GM15510 (cell line): ENCODE results near the gene MALRD1.

ENCODE experiments used
- POLR2A ChIP-seq: IDR thresholded peaks from 3 replicates; pipeline ENCODE4 v1.6.1; 2011; ENCODE audit warnings: borderline replicate concordance; ENCODE audit not compliant: insufficient read length; ENCODE audit errors: extremely low read depth

MALRD1 gene

DNA sequence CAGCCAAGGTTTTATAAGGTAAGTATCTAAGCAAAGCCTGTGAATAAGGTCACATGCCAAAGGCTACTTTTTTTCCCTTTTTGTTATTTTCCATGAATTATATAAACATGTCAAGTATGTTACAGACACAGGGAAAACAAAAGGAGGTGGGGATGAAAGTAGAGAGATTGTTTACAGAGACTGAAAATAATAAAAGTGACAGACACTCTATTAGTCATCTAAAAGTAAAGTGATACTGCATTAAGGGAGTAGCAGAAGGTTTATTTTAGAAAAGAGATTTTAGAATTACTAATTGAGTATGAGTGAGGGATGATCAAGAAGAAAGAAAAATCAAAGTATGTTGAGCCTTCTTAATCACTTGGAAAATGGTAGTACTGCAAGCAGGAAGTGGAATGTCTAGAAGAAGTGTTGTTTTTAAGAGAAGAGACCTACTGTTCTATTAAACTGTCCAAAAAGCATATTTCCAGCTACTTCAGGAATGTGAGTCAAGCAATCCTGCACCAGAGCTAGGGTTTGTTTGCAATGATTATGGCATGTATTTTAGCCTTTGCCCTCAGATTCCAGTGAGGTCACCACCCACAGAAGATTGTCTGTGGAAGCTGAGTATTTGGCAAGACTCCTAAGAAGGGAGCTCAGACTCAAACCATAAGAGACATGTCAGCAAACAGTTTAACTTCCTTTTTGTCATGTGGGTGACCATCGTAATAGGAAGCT, 589.7 kb downstream of the MALRD1 start:
- no peak for TF ChIP-seq POLR2A

DNA sequence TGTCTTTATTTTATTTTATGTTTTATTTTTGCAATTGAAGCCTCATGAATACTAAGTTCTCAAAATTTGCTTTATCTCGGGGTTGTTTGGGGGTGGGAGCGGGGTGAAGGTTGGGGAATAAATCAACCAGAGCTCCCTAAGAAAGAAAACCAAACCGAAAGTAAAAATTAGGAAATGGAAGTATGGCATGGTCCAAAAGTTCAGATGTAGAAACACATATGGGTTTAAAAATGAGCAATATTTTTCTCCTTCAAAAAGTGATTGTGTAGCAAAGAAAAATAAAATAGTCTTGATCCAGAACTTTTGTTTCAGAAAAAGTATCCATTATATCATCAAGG, 590.3 kb downstream of the MALRD1 start:
- no peak for TF ChIP-seq POLR2A

DNA sequence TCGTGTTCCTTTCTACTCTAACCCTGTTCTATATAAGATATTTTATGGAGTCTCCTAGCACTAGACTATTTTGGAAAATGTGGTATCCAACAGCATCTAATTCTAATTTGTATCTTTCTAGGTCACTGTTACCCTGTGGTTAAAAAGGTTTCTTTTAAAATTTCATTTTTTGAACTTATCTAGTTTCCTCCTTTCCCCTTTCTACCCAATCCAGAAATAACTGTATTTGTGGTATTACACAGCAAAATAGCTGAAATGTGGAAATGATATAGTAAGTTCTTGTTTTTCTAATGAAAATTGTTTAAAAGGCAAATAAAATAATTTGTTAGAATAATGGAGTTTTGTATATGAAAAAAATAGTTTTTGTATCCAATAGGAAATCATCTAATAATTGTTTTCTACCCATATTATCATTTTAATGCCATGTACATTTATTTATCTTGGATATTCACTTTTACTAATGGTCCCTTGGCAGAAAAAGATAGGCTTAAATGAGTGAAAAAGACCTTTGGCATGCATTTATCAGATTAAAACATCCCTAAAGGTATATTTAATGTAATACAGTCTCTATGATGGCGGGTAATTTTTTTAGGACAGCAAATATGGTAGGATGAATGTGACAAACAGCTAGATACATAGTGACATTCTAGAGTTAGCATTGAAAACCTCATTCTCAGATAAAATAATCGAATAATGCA, 592.1 kb downstream of the MALRD1 start:
- no peak for TF ChIP-seq POLR2A

DNA sequence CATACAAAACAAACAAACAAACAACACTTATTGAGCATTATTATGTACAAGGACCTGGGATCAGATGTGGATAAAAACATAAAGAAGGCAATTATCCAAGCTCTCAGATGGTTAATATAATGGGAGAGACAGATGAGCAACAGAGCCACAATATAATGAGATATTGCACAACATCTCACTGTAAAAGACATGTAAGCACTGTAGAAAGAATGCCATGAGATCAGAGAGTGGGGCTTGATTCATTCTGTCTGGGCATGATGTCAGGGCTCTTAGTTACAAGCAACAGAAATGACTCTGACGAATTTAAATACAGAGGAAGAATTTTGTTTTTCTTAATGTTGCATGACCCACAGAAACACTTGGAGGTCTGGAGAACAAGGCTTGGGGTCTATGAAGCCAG, 602.9 kb downstream of the MALRD1 start:
- no peak for TF ChIP-seq POLR2A

DNA sequence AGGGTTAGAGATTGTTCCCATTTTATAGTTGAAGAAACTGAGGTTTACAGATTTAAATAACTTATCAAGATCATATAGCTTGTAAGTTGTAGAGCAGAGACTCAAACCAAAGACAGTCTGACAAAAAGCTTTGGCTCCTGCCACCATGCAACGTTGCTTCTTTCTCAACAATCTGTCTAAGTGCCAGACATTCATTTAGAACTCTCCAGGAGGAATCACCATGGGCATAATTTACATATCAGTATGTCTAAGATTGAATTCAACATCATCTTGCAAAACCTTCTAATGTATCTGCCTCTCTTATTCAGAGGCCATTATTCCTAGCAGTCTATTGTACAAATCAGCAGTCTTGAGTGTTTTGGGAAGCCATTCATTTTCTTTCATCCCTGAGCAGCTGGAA, 604.1 kb downstream of the MALRD1 start:
- TF ChIP-seq POLR2A, result no peak

DNA sequence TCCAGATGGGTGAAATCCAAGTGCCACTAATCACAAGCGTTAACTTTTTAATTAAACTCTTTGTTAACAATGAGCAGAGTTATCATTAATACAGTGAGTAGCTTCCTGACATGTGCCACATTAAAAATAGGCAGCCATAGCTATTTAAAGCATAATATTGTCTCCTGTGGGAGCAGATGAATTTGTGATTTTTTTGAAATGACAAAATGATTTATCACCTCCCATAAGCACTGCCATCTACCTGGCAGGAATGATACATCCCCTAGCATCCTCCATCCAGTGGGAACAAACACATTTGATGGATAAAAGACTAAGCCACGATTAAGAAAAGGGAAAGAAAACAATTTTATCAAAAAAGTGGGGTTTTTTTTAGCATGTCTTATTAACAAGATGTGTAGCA, 605.3 kb downstream of the MALRD1 start:
- TF ChIP-seq POLR2A, result no peak

DNA sequence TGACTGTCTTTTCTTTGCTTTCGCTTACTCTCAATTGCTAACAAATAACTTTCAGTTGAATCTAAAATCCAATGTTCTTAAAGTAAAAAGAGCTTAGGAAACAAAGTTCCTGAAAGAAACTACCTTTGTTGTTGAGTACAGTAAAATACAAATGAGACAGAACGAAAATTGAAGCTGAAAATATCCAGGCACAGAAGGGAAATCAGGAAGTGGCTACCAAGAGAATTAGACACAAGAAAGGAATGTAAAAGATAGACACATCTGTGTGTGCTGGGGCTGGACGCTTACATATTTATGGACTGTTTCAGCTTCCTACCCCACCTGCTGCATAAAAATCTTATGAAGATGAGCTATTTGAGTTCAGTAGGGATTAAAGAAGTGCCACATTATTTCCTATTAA, 606.0 kb downstream of the MALRD1 start:
- no peak for TF ChIP-seq POLR2A

DNA sequence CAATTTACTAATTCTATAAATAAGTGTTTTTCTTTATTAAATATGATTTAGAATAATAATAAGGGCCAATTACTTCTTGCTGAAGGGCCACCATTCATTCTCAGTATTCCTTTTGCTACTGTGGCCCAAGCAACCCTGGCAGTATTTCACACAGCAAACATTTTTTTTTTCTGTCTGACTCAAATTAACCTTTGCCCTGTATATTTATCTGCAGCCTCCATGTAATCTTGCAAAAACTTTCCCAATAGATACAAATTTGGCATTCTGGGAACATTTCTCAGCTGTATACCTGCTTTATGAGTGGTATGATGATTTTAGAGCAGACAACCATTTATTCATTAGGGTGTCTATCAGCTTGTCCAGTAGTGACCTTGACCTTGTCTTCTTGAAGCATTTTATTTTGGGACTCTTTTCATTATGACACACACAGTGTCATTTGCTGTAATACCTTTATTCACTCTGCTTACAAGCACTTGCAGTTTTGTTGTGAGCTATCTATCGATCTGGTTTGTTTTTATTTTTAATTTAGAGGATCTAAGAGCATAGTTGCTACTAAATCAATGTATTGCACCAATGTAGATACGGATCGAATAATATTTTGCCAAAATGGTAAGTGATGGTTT, 607.9 kb downstream of the MALRD1 start:
- no peak for TF ChIP-seq POLR2A

DNA sequence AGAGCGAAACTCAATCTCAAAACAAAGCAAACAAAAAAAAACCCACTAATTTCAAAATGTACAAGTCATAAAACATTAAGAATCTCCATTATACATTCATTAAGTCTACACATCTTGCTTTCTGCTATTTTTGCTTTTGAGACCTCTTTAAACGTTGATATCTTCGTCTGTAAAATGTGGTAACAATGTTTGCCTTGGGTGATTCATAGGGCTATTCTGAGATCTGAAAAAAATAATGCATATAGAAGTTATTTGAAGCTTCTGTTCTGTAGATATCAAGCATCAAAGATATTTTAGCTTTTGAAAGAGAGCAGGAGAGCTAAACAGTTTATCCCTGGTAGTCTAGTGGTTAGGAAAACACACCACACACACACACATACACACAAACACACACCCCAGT, 609.5 kb downstream of the MALRD1 start:
- TF ChIP-seq POLR2A, result no peak

DNA sequence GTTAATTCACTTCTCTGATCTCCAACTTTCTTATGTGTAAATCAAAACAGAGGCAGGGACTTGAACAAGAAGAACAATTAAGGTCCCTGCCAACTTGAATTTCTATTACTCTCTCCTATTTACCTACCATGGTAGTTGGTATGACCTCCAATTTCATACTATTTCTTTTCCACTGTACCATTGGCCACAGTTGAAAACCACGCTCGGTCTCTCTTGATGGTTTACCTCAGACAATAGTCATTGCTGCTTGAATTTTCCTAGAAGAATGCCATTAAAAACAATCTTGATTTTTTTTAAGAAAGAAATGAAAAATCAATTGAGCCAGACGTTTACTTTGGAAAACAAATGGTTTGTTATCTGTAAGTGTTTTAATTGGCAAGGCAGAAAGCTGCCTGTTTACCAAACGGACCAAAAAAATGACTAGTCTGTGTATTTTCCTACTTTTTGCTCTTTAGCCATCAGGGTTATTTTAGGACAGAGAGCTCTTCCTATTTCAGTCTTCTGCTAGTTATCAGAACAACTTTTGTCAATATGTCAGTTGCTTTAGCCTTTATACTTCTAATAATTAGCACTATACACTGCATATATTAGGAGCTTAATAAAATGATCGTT, 610.1 kb downstream of the MALRD1 start:
- TF ChIP-seq POLR2A, result no peak

DNA sequence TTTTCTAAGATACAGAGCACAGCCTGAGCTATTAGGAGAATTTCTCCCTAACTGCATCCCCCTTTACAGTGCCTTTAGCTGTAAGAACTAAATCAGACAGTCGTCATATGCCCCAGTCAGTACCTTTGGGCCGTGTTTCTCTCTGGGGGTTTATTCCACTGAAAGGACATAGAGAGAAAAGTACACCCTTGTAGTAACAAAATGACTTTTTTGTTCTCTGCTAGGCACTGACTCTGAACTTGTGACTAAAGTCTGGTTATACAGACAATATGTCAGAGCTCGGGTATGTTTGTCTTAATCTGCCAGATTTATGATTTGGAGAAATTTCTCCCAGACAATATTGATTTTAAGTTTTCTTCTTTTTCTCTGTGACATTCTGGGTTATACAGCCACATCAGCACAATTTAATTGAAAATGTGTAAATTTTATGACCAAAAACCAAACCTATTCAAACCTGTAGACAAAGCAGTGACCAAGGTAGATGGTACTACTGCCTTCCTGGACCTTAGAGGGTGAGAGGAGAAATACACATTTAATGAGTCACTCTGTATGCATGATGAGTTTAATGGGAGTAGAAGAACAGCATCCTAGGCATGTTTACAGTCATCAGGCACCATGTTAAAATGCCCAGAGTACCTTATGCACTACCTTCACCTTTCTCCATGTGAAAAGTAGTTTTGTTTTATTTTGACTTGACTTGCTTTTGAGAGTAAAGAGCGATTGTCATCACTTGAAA, 611.5 kb downstream of the MALRD1 start:
- no peak for TF ChIP-seq POLR2A

DNA sequence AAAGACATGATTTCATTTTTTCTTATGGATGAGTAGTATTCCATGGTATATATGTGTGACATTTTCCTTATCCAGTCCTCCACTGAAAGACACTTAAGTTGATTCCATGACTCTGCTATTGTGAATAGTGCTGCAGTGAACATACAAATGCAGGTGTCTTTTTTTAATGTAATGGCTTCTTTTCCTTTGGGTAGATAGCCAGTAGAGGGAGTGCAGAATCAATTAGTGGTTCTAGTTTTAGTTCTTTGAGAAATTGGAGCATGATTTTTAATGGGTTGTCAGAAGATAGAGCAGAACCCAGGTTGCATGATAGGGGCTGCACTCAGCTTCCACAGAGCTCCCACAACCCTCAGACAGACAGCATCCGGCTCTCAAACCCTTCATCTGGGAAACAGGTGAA, 614.7 kb downstream of the MALRD1 start:
- no peak for TF ChIP-seq POLR2A

DNA sequence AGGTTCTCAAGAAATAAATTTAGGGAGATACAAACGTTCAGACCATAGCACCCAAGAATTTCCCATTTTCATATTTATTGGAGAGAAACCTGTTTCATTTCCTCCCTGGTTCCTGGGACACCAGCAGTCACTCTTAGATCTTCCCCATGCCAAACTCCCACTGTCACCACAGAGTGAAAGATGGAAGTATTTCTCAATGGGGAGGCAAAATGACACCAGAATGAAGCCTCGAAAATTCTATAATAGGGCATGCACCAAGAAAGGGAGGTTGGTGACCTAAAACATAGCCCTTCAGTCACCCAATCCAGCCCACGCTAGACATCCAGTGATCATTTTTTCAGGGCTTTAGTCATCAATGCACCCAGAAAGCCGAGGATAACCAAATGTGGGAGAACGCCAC, 619.5 kb downstream of the MALRD1 start:
- no peak for TF ChIP-seq POLR2A

DNA sequence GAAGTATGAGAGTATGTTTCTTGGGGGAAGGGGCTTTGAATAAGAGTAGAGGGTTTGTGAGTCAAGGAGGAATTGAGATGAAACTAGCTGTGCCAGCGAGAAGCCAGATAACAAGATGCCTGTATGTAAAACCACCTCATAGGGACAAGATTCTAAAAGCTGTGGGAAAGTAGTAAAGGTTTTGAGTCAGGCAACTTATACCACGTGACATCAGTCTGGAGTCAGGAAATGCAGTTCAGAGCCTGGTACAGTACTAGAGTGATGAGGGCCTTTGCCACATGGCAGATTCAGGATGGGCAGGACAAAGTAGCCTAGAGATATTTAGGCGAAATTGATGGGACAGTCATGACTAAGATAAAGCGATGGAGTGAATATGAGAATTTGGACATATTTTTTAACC, 627.5 kb downstream of the MALRD1 start:
- no peak for TF ChIP-seq POLR2A

DNA sequence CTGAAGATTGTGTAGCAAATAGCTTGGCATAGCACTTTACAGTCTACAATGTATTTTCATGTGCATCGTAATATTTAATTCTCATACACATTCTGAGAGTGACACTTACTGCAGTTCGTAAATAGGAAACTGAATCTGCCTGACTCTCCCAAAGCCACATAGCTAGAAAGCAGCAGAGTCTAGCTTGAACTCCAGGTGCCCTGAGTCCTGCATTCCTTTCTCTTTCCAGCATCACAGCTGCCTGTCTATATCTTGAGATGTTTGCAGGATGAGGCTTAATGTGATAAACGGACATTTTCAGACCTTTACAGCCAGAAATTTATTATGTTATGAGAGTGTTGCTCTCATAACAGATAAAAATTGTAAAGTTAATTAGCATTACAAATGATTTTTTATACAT, 634.8 kb downstream of the MALRD1 start:
- no peak for TF ChIP-seq POLR2A
